ENCODE measurements around the gene PRKCSH.
A peak's percentile ranks its signal among the peaks of the same experiment; 100 is the strongest.
"Not testable (repeated sequence)": the region's sequence is repeated elsewhere in the genome, so short reads cannot be mapped to it uniquely, and the experiment has no call there.

Gene PRKCSH

GRCh38 chr19:11423164-11423790 is 12.2 kb upstream of the PRKCSH start:
- TF ChIP-seq CTCF (IDR thresholded peaks at IDR 0.05) = no peak
- DNase-seq = no peak
- peaks cover 5% of the 10 kb centered on the region for H3K9me3 Mint-ChIP-seq
- peaks cover 60% of the 10 kb centered on the region for H3K27me3 Mint-ChIP-seq (ENCODE audit: low read depth, poor library complexity)
- H3K4me1 Mint-ChIP-seq = peaks cover 32% of the 10 kb centered on the region
- no peak overlapping the region for H3K27ac Mint-ChIP-seq
- no peaks in the 10 kb centered on the region for H3K36me3 Mint-ChIP-seq (ENCODE audit: low read depth)
- no peak overlapping the region for H3K4me3 Mint-ChIP-seq

DNA sequence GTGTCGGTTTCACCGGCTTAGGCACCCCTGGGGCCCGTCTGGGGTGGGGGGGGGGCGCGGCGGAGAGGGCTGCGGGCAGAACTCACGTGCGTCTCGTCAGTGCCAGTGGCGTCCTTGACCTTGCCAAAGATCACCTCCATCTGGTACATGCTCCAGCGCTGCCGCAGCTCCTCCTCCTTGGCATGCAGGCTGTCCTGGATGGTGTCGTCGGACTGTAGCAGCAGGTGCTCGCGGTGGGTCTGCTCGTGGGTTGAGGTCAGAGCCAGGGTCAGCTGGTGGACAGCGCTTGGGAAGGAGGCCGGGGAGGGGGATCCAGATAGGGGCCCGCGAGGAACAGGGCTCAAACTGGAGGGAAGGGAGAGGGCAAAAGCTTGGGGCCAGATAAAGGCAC is 11.6 kb upstream of the PRKCSH start:
- peaks cover 55% of the 10 kb centered on the region for H3K27me3 Mint-ChIP-seq (ENCODE audit: low read depth, poor library complexity)
- peaks cover 5% of the 10 kb centered on the region for H3K9me3 Mint-ChIP-seq
- TF ChIP-seq CTCF (IDR thresholded peaks at IDR 0.05) = no peak
- no peak overlapping the region for H3K27ac Mint-ChIP-seq
- no peak overlapping the region for H3K4me3 Mint-ChIP-seq
- no peak for DNase-seq
- no peaks in the 10 kb centered on the region for H3K36me3 Mint-ChIP-seq (ENCODE audit: low read depth)
- H3K4me1 Mint-ChIP-seq = peaks cover 30% of the 10 kb centered on the region

DNA sequence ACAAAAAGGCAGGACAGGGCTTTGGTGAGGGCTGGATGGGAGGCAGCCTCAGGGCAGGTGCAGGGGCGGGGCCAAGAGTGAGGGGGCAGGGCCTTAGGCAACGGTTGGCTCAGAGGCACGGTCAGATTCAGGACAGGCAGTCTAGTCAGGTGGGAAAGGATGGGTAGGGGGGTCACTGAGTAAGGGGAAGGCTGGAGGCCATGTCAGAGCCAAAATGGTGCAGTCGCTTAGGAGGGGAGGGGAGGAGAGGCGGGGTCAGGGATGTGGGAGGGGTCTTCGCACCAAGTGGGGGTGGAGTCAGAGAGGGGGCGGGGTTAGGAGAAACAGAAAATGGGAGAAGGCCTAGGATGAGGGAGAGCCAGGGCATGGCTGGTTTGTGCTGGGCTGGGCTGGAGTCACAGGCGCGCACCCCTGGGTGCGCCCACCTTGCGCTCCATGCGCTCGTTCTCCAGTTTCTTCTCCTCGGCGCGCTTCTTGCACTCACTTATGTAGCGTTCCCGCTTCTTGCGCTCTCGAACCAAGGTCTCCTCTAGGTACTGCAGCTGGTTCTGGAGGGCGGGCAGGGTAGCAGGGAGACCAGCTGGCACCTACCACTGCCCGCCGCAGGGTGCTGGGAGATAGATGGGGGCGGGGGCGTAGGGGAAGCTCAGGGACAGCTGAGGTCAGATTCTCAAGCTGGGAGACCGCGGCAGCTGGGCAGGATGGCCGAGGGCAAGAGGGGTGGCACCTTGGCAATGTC is 9.5 kb upstream of the PRKCSH start:
- H3K4me1 Mint-ChIP-seq = peaks cover 22% of the 10 kb centered on the region
- peaks cover 38% of the 10 kb centered on the region for H3K27me3 Mint-ChIP-seq (ENCODE audit: low read depth, poor library complexity)
- H3K9me3 Mint-ChIP-seq = peaks cover 5% of the 10 kb centered on the region
- no peak overlapping the region for H3K4me3 Mint-ChIP-seq
- H3K36me3 Mint-ChIP-seq (ENCODE audit: low read depth) = no peaks in the 10 kb centered on the region
- no peak overlapping the region for H3K27ac Mint-ChIP-seq
- DNase-seq = no peak
- TF ChIP-seq CTCF (IDR thresholded peaks at IDR 0.05) = no peak

GRCh38 chr19:11426656-11427055 is 8.8 kb upstream of the PRKCSH start:
- Mint-ChIP-seq H3K4me3 (no peak overlapping the region), H3K4me1 (peaks cover 16% of the 10 kb centered on the region), H3K27ac (no peak overlapping the region), H3K27me3 (ENCODE audit: low read depth, poor library complexity) (peaks cover 30% of the 10 kb centered on the region), H3K9me3 (peaks cover 5% of the 10 kb centered on the region), H3K36me3 (ENCODE audit: low read depth) (no peaks in the 10 kb centered on the region)
- no peak for DNase-seq
- no peak for TF ChIP-seq CTCF (IDR thresholded peaks at IDR 0.05)

DNA sequence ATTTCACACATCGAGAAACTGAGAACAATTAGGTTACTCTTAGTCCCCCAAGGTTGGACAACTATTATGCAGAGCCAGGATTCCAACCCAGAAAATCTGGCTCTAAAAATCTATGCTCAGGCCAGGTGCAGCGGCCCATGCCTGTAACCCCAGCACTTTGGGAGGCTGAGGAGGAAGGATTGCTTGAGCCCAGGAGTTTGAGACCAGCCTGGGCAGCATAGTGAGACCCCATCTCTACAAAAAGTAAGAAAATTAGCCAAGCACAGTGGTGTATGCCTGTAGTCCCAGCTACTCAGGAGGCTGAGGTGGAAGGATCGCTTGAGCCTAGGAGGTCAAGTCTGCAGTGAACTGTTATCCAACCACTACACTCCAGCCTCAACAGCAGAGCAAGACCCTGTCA is 1.9 kb upstream of the PRKCSH start:
- Mint-ChIP-seq H3K4me1 (peaks cover 28% of the 10 kb centered on the region), H3K36me3 (ENCODE audit: low read depth) (peaks cover 18% of the 10 kb centered on the region)
- H3K27me3 Mint-ChIP-seq (ENCODE audit: low read depth, poor library complexity); H3K9me3 Mint-ChIP-seq; H3K27ac Mint-ChIP-seq; H3K4me3 Mint-ChIP-seq; DNase-seq: not testable (repeated sequence)

DNA sequence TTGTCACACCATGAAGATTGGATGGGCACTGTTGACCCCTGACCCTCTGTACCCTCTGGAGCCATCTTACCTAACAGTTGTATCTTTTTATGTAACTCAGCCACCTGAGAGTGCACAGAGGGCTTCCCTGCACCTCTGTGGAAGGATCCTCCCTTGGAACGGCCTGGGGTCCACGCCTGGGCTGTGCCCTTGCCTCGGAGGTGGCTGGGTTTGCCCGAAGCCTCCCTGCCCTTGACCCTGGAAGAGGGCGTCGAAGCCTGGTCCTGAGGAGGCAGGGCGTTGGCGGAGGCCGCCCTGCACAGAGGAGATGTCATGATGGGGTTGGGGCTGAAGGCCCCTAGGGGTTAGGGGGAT is 755 bp upstream of the PRKCSH start:
- Mint-ChIP-seq H3K9me3 (no peaks in the 10 kb centered on the region), H3K27me3 (ENCODE audit: low read depth, poor library complexity) (peaks cover 4% of the 10 kb centered on the region), H3K4me3 (peak overlapping the region; percentile 99), H3K27ac (peak overlapping the region; percentile 99), H3K4me1 (peaks cover 28% of the 10 kb centered on the region), H3K36me3 (ENCODE audit: low read depth) (peaks cover 18% of the 10 kb centered on the region)
- no peak for DNase-seq
- no peak for TF ChIP-seq CTCF (IDR thresholded peaks at IDR 0.05)
